Esophagus muscularis mucosa (tissue), 4 donors: ENCODE data around the gene EXOC3L4. TPM values are rescaled to one million over a fixed set of nuclear protein-coding genes. Genes with fewer than 3 reads are reported as not detected.

Experiments used
- DNase-seq: peaks from one replicate; pipeline ENCODE4 v3.0.0-alpha.2; 2017; ENCODE audit errors: extremely low spot score
- H3K27ac ChIP-seq, 4 donors: fragments of 200-600 bp; sonication (generic); replicated peaks in 1 of 4; 1 replicate in 3 of 4; 2 replicates in 1 of 4; pipeline ENCODE4 v1.5.1; 2016 to 2019; ENCODE audit warnings: mild to moderate bottlenecking in 1 of 4
- H3K27me3 ChIP-seq, 4 donors: fragments of 200-600 bp; sonication (generic); one replicate each; pipeline versions ENCODE4 v1.5.1 to v1.6.0; 2016 to 2019
- H3K36me3 ChIP-seq, 4 donors: fragments of 200-600 bp; sonication (generic); one replicate each; pipeline ENCODE4 v1.5.1; 2016 to 2019
- H3K4me1 ChIP-seq, 4 donors: fragments of 200-600 bp; sonication (generic); one replicate each; pipeline ENCODE4 v1.5.1; 2016 to 2019
- H3K4me3 ChIP-seq, 4 donors: fragments of 200-600 bp; sonication (generic); 1 replicate in 2 of 4; 2 replicates in 2 of 4; pipeline ENCODE4 v1.5.1; 2016 to 2019; ENCODE audit warnings: mild to moderate bottlenecking in 4 of 4, moderate library complexity in 1 of 4
- H3K9me3 ChIP-seq, 4 donors: fragments of 200-600 bp; sonication (generic); 1 replicate in 3 of 4; 2 replicates in 1 of 4; pipeline ENCODE4 v1.5.1; 2016 to 2019
- EP300 ChIP-seq: sonication (generic); formaldehyde crosslinking; IDR thresholded peaks from one replicate; pipeline ENCODE4 v1.6.1; 2017; ENCODE audit warnings: antibody characterized with exemption
- POLR2A ChIP-seq: fragments of 450-650 bp; IDR thresholded peaks from one replicate; pipeline ENCODE4 v1.6.1; 2017; ENCODE audit warnings: antibody characterized with exemption, moderate library complexity, mild to moderate bottlenecking, low read depth
- POLR2AphosphoS5 ChIP-seq, 2 donors: sonication (generic); formaldehyde crosslinking; IDR thresholded peaks; one replicate each; pipeline ENCODE4 v1.6.1; 2017; ENCODE audit warnings: antibody characterized with exemption in 2 of 2
- WGBS: methylation state at CpG from one replicate; pipeline ENCODE4 v1.1.5; 2018; 5-methylcytosine and 5-hydroxymethylcytosine counted together
- intact Hi-C: fragments of 100-400 bp; cut with DNase I; formaldehyde crosslinking; loops from one replicate; pipeline ENCODE4 v1.15.1; 2023
- total RNA-seq, 4 donors: library from RNA; depleted of rRNA; stranded (reverse); fragments of >200 nt; gene quantifications; one replicate each; pipeline versions ENCODE4 v1.1.0 to v1.2.1, GENCODE V29; 2016
- TF ChIP-seq, protein P1 (sequence below), 3 experiments: fragments of 200-600 bp in 2 of 3; fragments of 450-650 bp in 1 of 3; sonication (generic) in 2 of 3; IDR thresholded peaks; one replicate each; pipeline ENCODE4 v1.5.1; 2017 to 2019; ENCODE audit warnings: antibody characterized with exemption in 3 of 3, mild to moderate bottlenecking in 2 of 3, moderate library complexity in 1 of 3

The EXOC3L4 gene
- total RNA-seq, 4 donors from 2014 or later: 0.42 to 2.0 (median 1.2) TPM

DNA sequence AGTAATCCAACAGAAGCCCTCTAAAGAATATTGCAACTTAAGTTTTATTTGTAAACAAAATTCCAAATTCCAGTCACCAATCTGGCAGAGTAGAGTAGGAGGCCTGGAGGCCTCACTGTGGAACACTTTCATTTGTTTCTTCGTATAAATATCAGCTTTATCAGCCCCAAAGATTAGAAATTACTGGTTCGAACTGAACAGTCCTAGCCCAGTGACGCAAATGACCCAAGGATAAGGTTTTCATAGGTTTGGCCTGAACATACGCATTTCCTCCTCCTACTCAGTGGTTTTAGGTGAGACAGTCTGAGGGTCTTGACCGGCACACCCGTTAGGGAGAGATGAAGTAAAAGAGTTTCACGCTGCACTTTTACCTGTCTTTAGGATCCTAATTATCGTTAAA, 38.8 kb upstream of the EXOC3L4 start:
- intact Hi-C loops: loop anchor here (5.0 kb wide), 2 partner anchors 278 to 332 kb away; partner anchors contain the start of genes MARK3 and TRAF3
- no peaks in the 10 kb centered on the region for H3K36me3 ChIP-seq
- no peaks in the 10 kb centered on the region for H3K9me3 ChIP-seq
- WGBS: 55% methylated on average over 8 of the region's 8 CpGs
- no peaks in the 10 kb centered on the region for H3K27me3 ChIP-seq
- H3K4me3 ChIP-seq: peak overlapping the region; percentile 88 to 99 (median 98)
- no peak for DNase-seq
- peak overlapping the region; percentile 89 to 98 (median 96) for H3K27ac ChIP-seq
- TF ChIP-seq EP300: no peak
- TF ChIP-seq POLR2AphosphoS5 (IDR thresholded peaks at IDR 0.05): no peak
- no peak for TF ChIP-seq POLR2A
- TF ChIP-seq, protein P1, sequence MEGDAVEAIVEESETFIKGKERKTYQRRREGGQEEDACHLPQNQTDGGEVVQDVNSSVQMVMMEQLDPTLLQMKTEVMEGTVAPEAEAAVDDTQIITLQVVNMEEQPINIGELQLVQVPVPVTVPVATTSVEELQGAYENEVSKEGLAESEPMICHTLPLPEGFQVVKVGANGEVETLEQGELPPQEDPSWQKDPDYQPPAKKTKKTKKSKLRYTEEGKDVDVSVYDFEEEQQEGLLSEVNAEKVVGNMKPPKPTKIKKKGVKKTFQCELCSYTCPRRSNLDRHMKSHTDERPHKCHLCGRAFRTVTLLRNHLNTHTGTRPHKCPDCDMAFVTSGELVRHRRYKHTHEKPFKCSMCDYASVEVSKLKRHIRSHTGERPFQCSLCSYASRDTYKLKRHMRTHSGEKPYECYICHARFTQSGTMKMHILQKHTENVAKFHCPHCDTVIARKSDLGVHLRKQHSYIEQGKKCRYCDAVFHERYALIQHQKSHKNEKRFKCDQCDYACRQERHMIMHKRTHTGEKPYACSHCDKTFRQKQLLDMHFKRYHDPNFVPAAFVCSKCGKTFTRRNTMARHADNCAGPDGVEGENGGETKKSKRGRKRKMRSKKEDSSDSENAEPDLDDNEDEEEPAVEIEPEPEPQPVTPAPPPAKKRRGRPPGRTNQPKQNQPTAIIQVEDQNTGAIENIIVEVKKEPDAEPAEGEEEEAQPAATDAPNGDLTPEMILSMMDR (IDR thresholded peaks at IDR 0.05): no peak
- peaks cover 34 to 84% (median 73%) of the 10 kb centered on the region in 4 donors for H3K4me1 ChIP-seq

DNA sequence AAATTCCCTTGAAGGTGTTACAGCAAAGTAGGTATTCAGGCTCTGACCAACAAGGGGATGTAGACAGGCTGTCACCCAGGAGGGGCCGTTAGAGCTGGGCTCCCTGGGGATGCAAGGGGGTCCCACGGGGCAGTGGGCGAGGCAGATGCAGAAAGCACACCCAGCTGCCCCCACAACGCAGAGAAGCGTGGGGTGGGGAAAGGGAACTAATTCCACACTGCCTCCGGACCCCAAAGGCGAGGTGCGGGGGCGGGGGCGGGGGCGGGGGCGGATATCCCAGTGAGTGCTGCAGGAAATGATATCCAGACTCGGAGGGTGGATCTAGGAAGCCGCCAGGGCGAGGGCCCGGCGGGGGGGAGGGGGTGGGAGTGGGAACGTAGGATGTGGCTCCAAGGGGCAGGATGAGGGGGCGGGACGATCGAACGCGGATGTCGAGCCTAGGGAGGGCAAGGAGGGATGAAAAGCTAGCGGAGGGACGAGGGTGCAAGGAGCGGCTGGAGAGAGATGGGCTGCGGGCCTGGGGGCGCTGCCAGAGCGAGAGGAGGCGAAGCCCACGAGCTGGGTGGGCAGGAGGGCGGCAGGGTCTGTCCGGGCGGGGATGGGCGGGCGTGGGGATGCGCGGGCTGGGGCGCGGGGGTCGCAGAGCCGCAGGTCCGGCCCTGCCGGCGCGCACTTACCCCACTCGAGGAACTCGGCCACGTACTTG, 38.0 kb upstream of the EXOC3L4 start:
- TF ChIP-seq, protein P1 (IDR thresholded peaks at IDR 0.05): no peak
- TF ChIP-seq POLR2AphosphoS5 (IDR thresholded peaks at IDR 0.05) (no peak), EP300 (no peak), POLR2A (no peak)
- intact Hi-C loops: loop anchor here (5.0 kb wide), 2 partner anchors 279 to 331 kb away; partner anchors contain the start of genes MARK3 and TRAF3
- Histone ChIP-seq H3K4me1 (peaks cover 34 to 77% (median 66%) of the 10 kb centered on the region in 4 donors), H3K4me3 (peak overlapping the region; percentile 88 to 99 (median 98)), H3K36me3 (no peaks in the 10 kb centered on the region), H3K27me3 (no peaks in the 10 kb centered on the region), H3K9me3 (no peaks in the 10 kb centered on the region), H3K27ac (peak overlapping the region; percentile 89 to 98 (median 96))
- DNase-seq: no peak
- under 1% methylated on average over 22 of the region's 50 CpGs for WGBS

DNA sequence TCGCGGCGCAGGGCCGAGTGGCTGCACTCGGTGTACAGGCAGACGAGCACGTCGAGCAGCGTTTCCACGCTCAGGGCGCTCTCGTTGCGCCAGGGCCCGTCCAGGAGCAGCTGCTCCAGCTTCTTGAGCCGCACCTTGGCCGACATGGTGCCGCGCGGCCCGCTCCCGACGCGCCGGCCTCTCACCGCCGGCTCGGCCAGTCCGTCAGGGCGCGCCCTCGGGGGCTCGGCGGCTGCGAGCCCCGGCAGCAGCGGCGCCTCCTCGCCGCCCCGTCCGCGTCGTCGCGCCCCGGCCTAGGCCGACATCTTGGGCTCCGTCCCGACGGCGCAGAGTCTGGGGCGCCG, 37.5 kb upstream of the EXOC3L4 start:
- Histone ChIP-seq H3K9me3 (no peaks in the 10 kb centered on the region), H3K27me3 (no peaks in the 10 kb centered on the region), H3K4me3 (peak overlapping the region; percentile 88 to 99 (median 98)), H3K27ac (peak overlapping the region; percentile 89 to 98 (median 96)), H3K36me3 (no peaks in the 10 kb centered on the region), H3K4me1 (peaks cover 34 to 71% (median 61%) of the 10 kb centered on the region in 4 donors)
- no peak for TF ChIP-seq EP300
- DNase-seq: no peak
- 4% methylated on average over 23 of the region's 53 CpGs for WGBS
- intact Hi-C loops: loop anchor here (5.0 kb wide), 2 partner anchors 280 to 330 kb away; partner anchors contain the start of genes MARK3 and TRAF3

DNA sequence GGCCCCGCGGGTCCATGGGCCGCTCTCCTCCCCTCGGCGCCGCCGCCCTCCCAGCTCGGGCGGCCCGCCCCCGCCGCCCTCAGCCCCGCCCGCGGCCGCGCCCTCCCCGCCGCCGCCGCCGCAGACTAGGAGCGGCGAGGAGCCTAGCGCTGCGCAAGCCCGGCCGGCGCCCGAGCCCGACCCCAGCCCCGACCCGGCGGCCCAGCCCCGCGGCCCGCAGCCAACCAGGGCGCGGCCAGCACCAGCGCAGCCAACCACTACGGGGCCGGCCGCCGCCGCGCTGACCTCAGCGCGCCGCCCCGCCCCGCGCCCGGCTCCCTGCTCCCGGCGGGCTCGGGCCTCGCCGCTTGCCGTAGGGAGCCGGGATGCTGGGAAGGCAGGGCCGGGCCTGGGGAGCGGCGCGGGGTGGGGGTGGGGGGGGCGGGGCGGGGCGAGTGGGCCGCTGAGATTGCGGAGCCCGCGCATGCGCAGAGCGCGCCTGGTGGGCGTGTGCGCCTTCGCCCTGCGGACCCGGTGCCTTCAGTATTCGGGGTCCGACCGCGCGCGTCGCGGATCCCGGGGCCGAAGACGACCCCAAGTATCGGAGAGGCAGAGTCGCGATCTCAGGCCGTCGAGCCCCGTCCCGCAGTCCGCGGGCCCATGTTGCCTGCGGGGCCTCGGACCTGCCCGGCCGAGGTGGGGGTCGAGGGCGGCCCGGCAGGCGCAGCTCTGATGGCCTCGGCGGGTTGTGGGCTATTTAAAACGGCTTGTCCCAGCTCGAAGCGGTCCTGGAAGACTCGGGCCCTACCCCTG, 37.0 kb upstream of the EXOC3L4 start, which contains the start of gene CDC42BPB:
Gene CDC42BPB, minus strand, starts transcription at position 178 of the 792 bp plus-strand sequence. CDS start 376 bp downstream, outside the sequence.
- Histone ChIP-seq H3K36me3 (no peaks in the 10 kb centered on the region), H3K4me3 (peak within 1 kb of the TSS; percentile 88 to 99 (median 98)), H3K27ac (peak within 1 kb of the TSS; percentile 89 to 98 (median 96)), H3K4me1 (peaks cover 34 to 66% (median 56%) of the 10 kb centered on the region in 4 donors), H3K27me3 (no peaks in the 10 kb centered on the region), H3K9me3 (no peaks in the 10 kb centered on the region)
- intact Hi-C loops: loop anchor here (5.0 kb wide), 2 partner anchors 280 to 330 kb away; partner anchors contain the start of genes MARK3 and TRAF3
- WGBS: 7% methylated on average over 5 of the region's 113 CpGs
- DNase-seq: peak; percentile 94
- peak; percentile 36 to 60 for TF ChIP-seq POLR2AphosphoS5 (IDR thresholded peaks at IDR 0.05)
- TF ChIP-seq POLR2A: no peak

DNA sequence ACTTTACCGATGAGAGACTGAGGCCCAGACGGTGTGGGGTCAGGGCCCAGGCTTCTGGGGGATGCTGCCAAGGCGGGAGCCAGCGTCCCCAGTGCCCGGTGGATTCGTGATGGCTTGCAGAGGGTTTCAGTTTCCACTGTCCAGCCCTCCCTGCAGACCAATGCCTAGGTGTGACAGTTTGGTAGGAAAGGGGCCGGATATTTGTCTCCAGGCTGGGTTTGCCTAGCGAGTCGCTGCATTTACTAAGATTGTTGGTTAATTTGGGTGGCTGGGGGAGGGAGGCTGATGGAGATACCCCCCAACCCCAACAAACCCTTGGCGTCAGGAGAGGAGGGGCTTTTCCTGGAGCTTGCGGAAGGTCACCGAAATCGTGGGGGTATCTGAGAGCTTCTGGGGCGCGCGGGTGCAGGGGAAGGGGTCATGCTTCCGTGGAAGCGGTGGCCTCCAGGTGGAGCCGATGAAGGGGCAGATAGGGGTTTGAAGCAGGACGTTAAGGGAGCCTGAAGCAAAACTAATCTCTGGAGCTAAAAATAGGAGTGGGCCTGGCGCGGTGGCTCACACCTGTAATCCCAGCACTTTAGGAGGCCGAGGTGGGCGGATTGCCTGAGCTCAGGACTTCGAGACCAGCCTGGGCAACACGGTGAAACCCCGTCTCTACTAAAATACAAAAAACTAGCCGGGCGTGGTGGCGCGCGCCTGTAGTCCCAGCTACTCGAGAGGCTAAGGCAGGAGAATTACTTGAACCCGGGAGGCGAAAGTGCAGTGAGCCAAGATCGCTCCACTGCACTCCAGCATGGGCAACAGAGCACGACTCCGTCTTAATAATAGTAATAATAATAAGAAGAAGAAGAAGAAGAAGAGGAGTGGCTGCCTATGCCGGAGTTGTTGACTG, 36.1 kb upstream of the EXOC3L4 start:
- 57% methylated on average over 33 of the region's 39 CpGs for WGBS
- TF ChIP-seq, protein P1 (IDR thresholded peaks at IDR 0.05): no peak
- TF ChIP-seq EP300: no peak
- no peak for TF ChIP-seq POLR2AphosphoS5 (IDR thresholded peaks at IDR 0.05)
- no peak for TF ChIP-seq POLR2A
- no peak for DNase-seq
- intact Hi-C loops: loop anchor here (5.0 kb wide), 2 partner anchors 281 to 329 kb away; partner anchors contain the start of genes MARK3 and TRAF3
- peak overlapping the region; percentile 79 to 98 (median 90) for H3K27ac ChIP-seq
- no peaks in the 10 kb centered on the region for H3K9me3 ChIP-seq
- peak overlapping the region; percentile 88 to 99 (median 98) for H3K4me3 ChIP-seq
- no peaks in the 10 kb centered on the region for H3K36me3 ChIP-seq
- peaks cover 34 to 60% (median 50%) of the 10 kb centered on the region in 4 donors for H3K4me1 ChIP-seq
- no peaks in the 10 kb centered on the region for H3K27me3 ChIP-seq
